Naive thymus-derived CD8-positive, alpha-beta T cell (primary cell): ENCODE measurements around the gene SHISAL1. TPM values are rescaled to one million over a fixed set of nuclear protein-coding genes. Genes with fewer than 3 reads are reported as not detected.

Experiments used
- ATAC-seq, 2 donors: fragments of 150-1000 bp; cut with Tn5 transposase in 1 of 2; sonication (Bioruptor Pico), chemical (Tn5 transposase) in 1 of 2; 1 replicate in 1 of 2; 2 replicates in 1 of 2; pipeline ENCODE4 v1.10.0; 2021; ENCODE audit warnings: mild to moderate bottlenecking in 2 of 2, moderate library complexity in 2 of 2
- POLR2A ChIA-PET: fragments of 350-600 bp; sonication (Branson Sonifier 250); formaldehyde crosslinking; loops from one replicate; lab custom pipeline; 2021; ENCODE audit warnings: antibody characterized with exemption; lab: Charles Lee
- DNase-seq, 10 donors: peaks; one replicate each; pipeline versions ENCODE4 v3.0.0 to v3.0.0-alpha.2; 2020 to 2022
- H3K27ac Mint-ChIP-seq, 10 donors: one replicate each; pipeline ENCODE4 v1.8.0; 2020 to 2022; ENCODE audit warnings: mild to moderate bottlenecking in 10 of 10, mixed read lengths in 10 of 10, moderate library complexity in 4 of 10, inconsistent platforms in 1 of 10
- H3K27me3 Mint-ChIP-seq, 5 donors: one replicate each; pipeline ENCODE4 v1.8.0; 2021 to 2022; ENCODE audit warnings: mixed read lengths in 5 of 5
- H3K36me3 Mint-ChIP-seq, 3 donors: one replicate each; pipeline ENCODE4 v1.8.0; 2020 to 2022; ENCODE audit warnings: mixed read lengths in 3 of 3, mild to moderate bottlenecking in 2 of 3, inconsistent platforms in 1 of 3
- H3K4me1 Mint-ChIP-seq, 4 donors: one replicate each; pipeline ENCODE4 v1.8.0; 2021 to 2022; ENCODE audit warnings: mixed read lengths in 4 of 4
- H3K4me3 Mint-ChIP-seq, 10 donors: one replicate each; pipeline ENCODE4 v1.8.0; 2020 to 2022; ENCODE audit warnings: mild to moderate bottlenecking in 10 of 10, mixed read lengths in 10 of 10, moderate library complexity in 6 of 10, inconsistent platforms in 1 of 10
- H3K9me3 Mint-ChIP-seq, 9 donors: one replicate each; pipeline ENCODE4 v1.8.0; 2020 to 2022; ENCODE audit warnings: mixed read lengths in 9 of 9, mild to moderate bottlenecking in 3 of 9, inconsistent platforms in 1 of 9, moderate library complexity in 1 of 9
- polyA plus RNA-seq, 3 donors: library from polyadenylated mRNA; unstranded; fragments of 300-500 nt; fragmentation: Illumina TruSeq; gene quantifications; one replicate each; pipeline ENCODE4 v1.2.3, GENCODE V29; 2021
- total RNA-seq, 8 experiments: library from RNA in 2 of 8; stranded (reverse) in 2 of 8; gene quantifications; one replicate each; pipeline ENCODE4 v1.2.3 and lab custom pipeline; 2021 to 2026

SHISAL1 gene
- total and polyA plus RNA-seq, 5 experiments from 2014 or later: not detected

GRCh38 chr22:44352378-44353035 lies 39.8 kb upstream of the SHISAL1 start:
- ATAC-seq: no peak
- Mint-ChIP-seq H3K4me3 (no peak overlapping the region), H3K36me3 (no peaks in the 10 kb centered on the region), H3K4me1 (peaks cover 3 to 9% (median 4%) of the 10 kb centered on the region in 4 donors), H3K27ac (no peak overlapping the region), H3K27me3 (peaks cover 10 to 53% (median 24%) of the 10 kb centered on the region in 5 donors), H3K9me3 (peaks cover 0 to 4% (median 0%) of the 10 kb centered on the region in 9 donors)
- DNase-seq: no peak
- POLR2A ChIA-PET: no interaction called here

DNA sequence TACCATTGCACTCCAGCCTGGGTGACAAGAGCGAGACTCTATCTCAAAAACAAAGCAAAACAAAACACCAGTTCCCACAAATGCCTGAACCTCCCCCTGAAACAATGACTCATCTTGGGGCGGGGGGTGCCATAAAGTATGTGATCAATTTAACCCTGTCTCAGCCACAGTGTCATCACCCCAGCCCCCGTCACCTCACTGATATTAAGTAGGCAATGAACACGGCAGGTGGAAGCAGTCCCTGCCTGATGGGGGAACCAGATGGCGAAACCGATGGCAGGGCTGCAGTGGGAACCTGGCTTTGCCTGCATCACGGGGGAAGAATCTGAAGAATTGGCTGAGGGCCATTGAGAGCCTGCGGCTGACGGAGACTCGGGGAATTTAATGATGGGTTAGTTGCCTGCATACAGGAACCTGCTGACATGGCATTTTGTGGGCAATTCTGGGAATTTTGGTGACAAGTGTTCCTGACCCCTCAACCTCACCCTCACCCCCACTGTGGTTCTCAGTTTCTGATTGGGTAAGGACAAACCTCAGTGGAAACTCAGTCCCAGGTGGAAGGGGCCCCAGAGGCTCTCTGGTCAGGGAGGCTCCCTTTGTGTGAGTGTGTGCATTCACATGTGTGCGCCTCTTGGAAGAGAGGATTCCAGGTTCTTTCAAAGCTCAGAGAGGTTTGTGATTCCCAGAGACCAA lies 39.1 kb upstream of the SHISAL1 start:
- no peaks in the 10 kb centered on the region for H3K9me3 Mint-ChIP-seq
- no peak for DNase-seq
- no peaks in the 10 kb centered on the region for H3K36me3 Mint-ChIP-seq
- peaks cover 3 to 9% (median 4%) of the 10 kb centered on the region in 4 donors for H3K4me1 Mint-ChIP-seq
- H3K27ac Mint-ChIP-seq: peak overlapping the region in 2 of 10 donors; percentile 30 to 63
- POLR2A ChIA-PET: no interaction called here
- H3K4me3 Mint-ChIP-seq: no peak overlapping the region
- peaks cover 9 to 49% (median 24%) of the 10 kb centered on the region in 5 donors for H3K27me3 Mint-ChIP-seq
- ATAC-seq: no peak

- Mint-ChIP-seq H3K27me3 (peaks cover 9 to 45% (median 24%) of the 10 kb centered on the region in 5 donors), H3K27ac (peak overlapping the region in 1 of 10 donors; percentile 11), H3K4me3 (no peak overlapping the region), H3K9me3 (no peaks in the 10 kb centered on the region), H3K4me1 (peaks cover 3 to 9% (median 4%) of the 10 kb centered on the region in 4 donors), H3K36me3 (no peaks in the 10 kb centered on the region)
- ATAC-seq: no peak
- POLR2A ChIA-PET: no interaction called here
- DNase-seq: no peak
Observed at GRCh38 chr22:44351037-44351436, 38.3 kb upstream of the SHISAL1 start.

- Mint-ChIP-seq H3K9me3 (no peaks in the 10 kb centered on the region), H3K27me3 (peaks cover 6 to 38% (median 16%) of the 10 kb centered on the region in 5 donors), H3K4me1 (peaks cover 3 to 9% (median 4%) of the 10 kb centered on the region in 4 donors), H3K4me3 (no peak overlapping the region), H3K27ac (no peak overlapping the region), H3K36me3 (no peaks in the 10 kb centered on the region)
- no peak for DNase-seq
- POLR2A ChIA-PET: no interaction called here
- ATAC-seq: no peak
Observed at GRCh38 chr22:44349594-44349993, 36.8 kb upstream of the SHISAL1 start.

- no peaks in the 10 kb centered on the region for H3K9me3 Mint-ChIP-seq
Observed at GRCh38 chr22:44348971-44349560, 36.3 kb upstream of the SHISAL1 start.

DNA sequence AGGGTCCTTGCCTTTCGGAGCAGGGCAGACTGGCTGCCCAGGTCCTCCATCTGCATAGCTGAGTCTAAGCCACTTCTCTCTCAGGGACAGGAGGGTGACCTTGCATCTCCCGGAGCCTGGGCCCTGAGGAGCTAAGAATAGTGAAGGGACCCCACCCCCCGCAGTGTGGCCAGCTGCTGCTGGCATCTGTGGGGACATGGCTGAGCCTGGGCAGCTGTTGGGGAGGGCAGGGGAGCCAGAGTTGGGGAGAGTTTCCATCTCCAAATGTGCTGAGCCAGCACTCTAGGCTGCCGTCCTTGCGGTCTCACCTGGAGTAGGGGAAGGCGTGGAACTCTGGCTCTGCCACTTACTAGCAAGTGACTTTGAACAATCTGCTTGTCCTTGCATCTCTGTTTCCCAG lies 34.8 kb upstream of the SHISAL1 start:
- DNase-seq (no peak), ATAC-seq (no peak)
- Mint-ChIP-seq H3K9me3 (no peaks in the 10 kb centered on the region), H3K27me3 (peaks cover under 1 to 17% (median 3%) of the 10 kb centered on the region in 5 donors), H3K4me3 (no peak overlapping the region), H3K4me1 (peaks cover 0 to 9% (median 4%) of the 10 kb centered on the region in 4 donors), H3K36me3 (no peaks in the 10 kb centered on the region), H3K27ac (no peak overlapping the region)
- POLR2A ChIA-PET: no interaction called here

More at GRCh38 chr22:44348971-44349560, 36.3 kb upstream of the SHISAL1 start:
- peaks cover 2 to 9% (median 4%) of the 10 kb centered on the region in 4 donors for H3K4me1 Mint-ChIP-seq
- H3K36me3 Mint-ChIP-seq: no peaks in the 10 kb centered on the region
- no peak overlapping the region for H3K4me3 Mint-ChIP-seq
- H3K27me3 Mint-ChIP-seq: peaks cover 5 to 33% (median 11%) of the 10 kb centered on the region in 5 donors
- H3K27ac Mint-ChIP-seq: no peak overlapping the region
- DNase-seq (no peak), ATAC-seq (no peak)
- POLR2A ChIA-PET: no interaction called here

GRCh38 chr22:44347080-44347479 lies 34.3 kb upstream of the SHISAL1 start:
- H3K36me3 Mint-ChIP-seq: no peaks in the 10 kb centered on the region
- no peaks in the 10 kb centered on the region for H3K9me3 Mint-ChIP-seq
- H3K27me3 Mint-ChIP-seq: peaks cover 0 to 17% (median 3%) of the 10 kb centered on the region in 5 donors
- H3K4me3 Mint-ChIP-seq: no peak overlapping the region
- POLR2A ChIA-PET: no interaction called here
- ATAC-seq: no peak
- no peak for DNase-seq
- peaks cover 0 to 9% (median 4%) of the 10 kb centered on the region in 4 donors for H3K4me1 Mint-ChIP-seq
- H3K27ac Mint-ChIP-seq: no peak overlapping the region

DNA sequence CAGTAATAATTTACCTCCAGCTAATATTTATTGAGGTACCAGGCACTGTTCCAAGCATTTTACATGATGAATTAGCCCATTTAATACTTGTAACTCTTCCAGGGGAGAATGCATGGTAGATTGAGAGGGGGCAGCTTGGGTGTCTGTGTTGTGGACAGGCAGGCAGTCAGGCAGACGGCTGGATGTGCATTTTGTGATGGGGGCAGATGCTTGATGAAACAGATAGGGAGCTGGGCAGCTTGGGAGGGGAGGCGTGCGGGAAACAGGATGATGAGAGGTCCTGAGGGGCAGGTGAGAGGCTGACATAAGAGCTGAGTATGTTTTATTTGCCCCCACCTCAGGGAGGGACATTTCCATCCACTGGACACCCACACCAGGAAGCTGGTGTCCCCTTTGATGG lies 33.1 kb upstream of the SHISAL1 start:
- DNase-seq (no peak), ATAC-seq (no peak)
- Mint-ChIP-seq H3K27me3 (peaks cover 0 to 11% (median 3%) of the 10 kb centered on the region in 5 donors), H3K36me3 (no peaks in the 10 kb centered on the region), H3K4me3 (no peak overlapping the region), H3K4me1 (no peaks in the 10 kb centered on the region), H3K9me3 (no peaks in the 10 kb centered on the region), H3K27ac (no peak overlapping the region)
- POLR2A ChIA-PET: no interaction called here

- no peak overlapping the region for H3K4me3 Mint-ChIP-seq
- no peaks in the 10 kb centered on the region for H3K4me1 Mint-ChIP-seq
- POLR2A ChIA-PET: no interaction called here
- no peak for ATAC-seq
- peak overlapping the region in 2 of 10 donors; percentile 45 to 50 for H3K27ac Mint-ChIP-seq
- peaks cover 0 to 4% (median 0%) of the 10 kb centered on the region in 5 donors for H3K27me3 Mint-ChIP-seq
- no peaks in the 10 kb centered on the region for H3K36me3 Mint-ChIP-seq
- no peaks in the 10 kb centered on the region for H3K9me3 Mint-ChIP-seq
- no peak for DNase-seq
Observed at GRCh38 chr22:44344407-44344806, 31.7 kb upstream of the SHISAL1 start.

DNA sequence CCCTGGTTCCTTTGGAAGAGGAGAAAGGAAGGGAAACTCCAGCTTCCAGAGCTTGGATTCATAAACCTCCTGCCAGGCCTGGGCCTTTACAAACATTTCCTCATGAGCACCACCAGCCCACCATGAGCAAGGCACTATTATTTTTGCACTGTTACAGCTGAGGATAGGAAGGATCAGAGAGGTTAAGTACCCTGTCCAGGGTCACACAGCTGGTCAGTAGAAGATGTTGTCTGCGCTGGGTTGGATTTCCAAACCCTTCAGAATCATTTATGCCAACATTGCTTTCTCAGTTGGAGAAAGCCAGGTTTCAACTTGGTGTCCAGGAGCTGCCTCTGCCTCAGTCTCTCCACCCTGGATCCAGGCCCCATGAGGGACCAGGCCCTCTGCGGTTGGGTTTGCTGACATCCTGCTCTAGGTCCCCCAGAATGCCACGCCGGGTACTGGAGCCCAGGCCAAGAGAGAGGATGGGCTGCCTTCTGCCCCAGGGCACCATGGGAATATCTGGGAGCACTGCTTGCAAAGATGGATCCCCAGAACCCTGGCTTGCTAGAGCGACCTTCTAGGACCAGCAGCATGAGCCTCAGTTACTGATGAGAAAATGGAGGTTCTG lies 29.7 kb upstream of the SHISAL1 start:
- Mint-ChIP-seq H3K9me3 (no peaks in the 10 kb centered on the region), H3K27ac (no peak overlapping the region), H3K36me3 (no peaks in the 10 kb centered on the region), H3K27me3 (peaks cover 0 to 4% (median 0%) of the 10 kb centered on the region in 5 donors), H3K4me3 (no peak overlapping the region), H3K4me1 (peaks cover 0 to 2% (median 0%) of the 10 kb centered on the region in 4 donors)
- POLR2A ChIA-PET: no interaction called here
- no peak for ATAC-seq
- DNase-seq: no peak

DNA sequence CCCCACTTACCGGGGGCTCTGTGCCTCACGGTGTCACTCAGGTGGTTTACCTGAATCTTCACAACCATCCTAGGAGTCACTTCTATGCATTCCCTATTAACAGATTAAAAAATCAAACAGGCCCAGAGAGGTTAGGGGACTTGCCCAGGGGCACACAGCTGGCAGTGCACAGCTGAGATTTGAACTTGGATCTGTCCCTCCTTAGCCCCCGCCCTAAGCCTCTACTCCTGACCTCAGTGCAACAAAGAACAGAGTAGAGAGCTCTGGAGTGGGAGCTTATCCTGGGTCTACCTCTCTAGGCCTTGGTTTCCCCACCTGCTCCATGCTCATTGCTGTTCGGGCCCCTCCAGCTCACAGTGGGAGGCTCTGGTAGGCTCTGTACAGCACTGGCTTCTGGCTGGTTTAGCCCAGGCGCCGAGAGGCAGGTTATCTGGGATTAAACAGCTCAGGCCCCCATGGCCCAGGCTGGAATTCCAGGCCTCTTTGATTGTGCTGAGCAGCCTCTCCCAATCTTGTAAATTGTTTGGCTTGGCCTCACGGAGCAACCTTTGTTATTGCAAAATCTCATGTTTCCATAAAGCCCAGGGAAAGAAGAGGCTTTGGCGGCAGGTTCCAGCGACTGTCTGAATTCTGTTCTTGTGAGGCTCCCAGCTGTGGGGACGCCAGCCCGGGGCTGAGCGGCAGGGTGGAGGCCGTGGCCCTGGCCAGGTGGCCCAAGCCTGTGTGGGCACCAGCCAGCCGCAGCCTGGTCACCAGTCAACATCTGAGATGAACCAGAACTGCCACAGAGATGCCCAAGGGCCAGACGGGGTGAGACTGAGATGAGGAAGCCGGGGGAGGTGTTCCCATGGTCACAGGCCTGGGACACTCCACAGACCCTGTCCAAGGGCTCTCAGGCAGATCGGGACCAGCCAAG lies 28.9 kb upstream of the SHISAL1 start:
- Mint-ChIP-seq H3K9me3 (no peaks in the 10 kb centered on the region), H3K36me3 (no peaks in the 10 kb centered on the region), H3K27ac (no peak overlapping the region), H3K4me3 (no peak overlapping the region), H3K4me1 (peaks cover 0 to 2% (median 0%) of the 10 kb centered on the region in 4 donors), H3K27me3 (peaks cover 0 to 4% (median 0%) of the 10 kb centered on the region in 5 donors)
- POLR2A ChIA-PET: no interaction called here
- ATAC-seq (no peak), DNase-seq (no peak)
